Mesenchymal stem cell (in vitro differentiated cells and primary cell): Measurements from ENCODE around the gene CHKA.

Experiments
- DNase-seq: peaks from one replicate; pipeline ENCODE4 v3.0.0-alpha.2; 2013
- H2AFZ ChIP-seq: one replicate; pipeline ENCODE4 v1.6.1; 2013; ENCODE audit warnings: low read depth, mild to moderate bottlenecking, control low read depth, inconsistent platforms, low read length, moderate library complexity
- H2AK5ac ChIP-seq: 2 replicates; pipeline ENCODE4 v1.6.1; 2013; ENCODE audit warnings: low read length, moderate library complexity, mild to moderate bottlenecking, inconsistent platforms; ENCODE audit not compliant: severe bottlenecking
- H2BK120ac ChIP-seq: one replicate; pipeline ENCODE4 v1.6.1; 2013; ENCODE audit warnings: low read depth, mild to moderate bottlenecking, inconsistent platforms, low read length, moderate library complexity
- H2BK12ac ChIP-seq, 2 experiments: one replicate each; pipeline ENCODE4 v1.6.1; 2013; ENCODE audit warnings: inconsistent platforms in 2 of 2, low read length in 2 of 2, mild to moderate bottlenecking in 2 of 2, moderate library complexity in 2 of 2, control low read depth in 1 of 2
- H2BK15ac ChIP-seq: one replicate; pipeline ENCODE4 v1.6.1; 2013; ENCODE audit warnings: mild to moderate bottlenecking, low read depth, inconsistent platforms; ENCODE audit not compliant: poor library complexity, severe bottlenecking
- H2BK5ac ChIP-seq: 2 replicates; pipeline ENCODE4 v1.6.1; 2013; ENCODE audit warnings: low read depth, mild to moderate bottlenecking, low read length, control low read depth, inconsistent platforms; ENCODE audit not compliant: poor library complexity, severe bottlenecking
- H3K14ac ChIP-seq, 2 experiments: one replicate each; pipeline ENCODE4 v1.6.1; 2013; ENCODE audit warnings: inconsistent platforms in 2 of 2, low read length in 2 of 2, control low read depth in 1 of 2, mild to moderate bottlenecking in 1 of 2, moderate library complexity in 1 of 2
- H3K18ac ChIP-seq, 2 experiments: one replicate each; pipeline ENCODE4 v1.6.1; 2013; ENCODE audit warnings: inconsistent platforms in 2 of 2, low read length in 2 of 2, control low read depth in 1 of 2, low read depth in 1 of 2, mild to moderate bottlenecking in 1 of 2
- H3K23ac ChIP-seq, 2 experiments: one replicate each; pipeline ENCODE4 v1.6.1; 2013; ENCODE audit warnings: inconsistent platforms in 2 of 2, low read length in 2 of 2, mild to moderate bottlenecking in 2 of 2, moderate library complexity in 2 of 2, control low read depth in 1 of 2
- H3K27ac ChIP-seq: 2 replicates; pipeline ENCODE4 v1.5.1; 2013; ENCODE audit warnings: mild to moderate bottlenecking, moderate library complexity, low read length, control low read depth, inconsistent platforms; ENCODE audit not compliant: poor library complexity, severe bottlenecking
- H3K27me3 ChIP-seq, 2 experiments: 2 replicates each; pipeline versions ENCODE4 v1.6.1 to v1.7.0; 2013; ENCODE audit warnings: low read length in 2 of 2, mild to moderate bottlenecking in 2 of 2, moderate library complexity in 2 of 2, control low read depth in 1 of 2, inconsistent platforms in 1 of 2; ENCODE audit not compliant: control insufficient read depth in 1 of 2, insufficient read depth in 1 of 2
- H3K36me3 ChIP-seq, 2 experiments: 2 replicates each; pipeline versions ENCODE4 v1.6.1 to v1.7.0; 2013; ENCODE audit warnings: low read length in 2 of 2, control low read depth in 1 of 2, inconsistent platforms in 1 of 2, low read depth in 1 of 2, mild to moderate bottlenecking in 1 of 2; ENCODE audit not compliant: insufficient read depth in 2 of 2, control insufficient read depth in 1 of 2
- H3K4ac ChIP-seq, 2 experiments: one replicate each; pipeline ENCODE4 v1.6.1; 2013; ENCODE audit warnings: inconsistent platforms in 2 of 2, low read length in 2 of 2, mild to moderate bottlenecking in 2 of 2, moderate library complexity in 2 of 2, control low read depth in 1 of 2, low read depth in 1 of 2
- H3K4me1 ChIP-seq: 2 replicates; pipeline ENCODE4 v1.6.1; 2013; ENCODE audit warnings: low read depth, low read length, control low read depth; ENCODE audit not compliant: control insufficient read depth, insufficient read depth
- H3K4me2 ChIP-seq: 2 replicates; pipeline ENCODE4 v1.6.1; 2013; ENCODE audit warnings: low read length, mild to moderate bottlenecking, inconsistent platforms; ENCODE audit not compliant: poor library complexity, severe bottlenecking
- H3K4me3 ChIP-seq, 2 experiments: 2 replicates each; pipeline versions ENCODE4 v1.5.1 to v1.7.0; 2013; ENCODE audit warnings: low read length in 2 of 2, mild to moderate bottlenecking in 2 of 2, control low read depth in 1 of 2, low read depth in 1 of 2; ENCODE audit not compliant: insufficient read depth in 1 of 2
- H3K79me1 ChIP-seq: replicated peaks from 2 replicates; pipeline ENCODE4 v1.6.1; 2013; ENCODE audit warnings: mild to moderate bottlenecking, control low read depth, low read length, inconsistent platforms; ENCODE audit not compliant: poor library complexity, severe bottlenecking
- H3K9ac ChIP-seq: 2 replicates; pipeline ENCODE4 v1.7.0; 2013; ENCODE audit warnings: mild to moderate bottlenecking, low read length, moderate library complexity
- H3K9me3 ChIP-seq: 2 replicates; pipeline ENCODE4 v1.7.0; 2013; ENCODE audit warnings: mild to moderate bottlenecking, low read length; ENCODE audit not compliant: control insufficient read depth
- H4K8ac ChIP-seq: one replicate; pipeline ENCODE4 v1.6.1; 2013; ENCODE audit warnings: inconsistent platforms, mild to moderate bottlenecking, low read length, moderate library complexity
- H4K91ac ChIP-seq: one replicate; pipeline ENCODE4 v1.6.1; 2013; ENCODE audit warnings: mild to moderate bottlenecking, low read length, inconsistent platforms
- WGBS: methylation state at CpG from one replicate; pipeline ENCODE4 v1.1.7; 2013; ENCODE audit warnings: mixed read lengths; 5-methylcytosine and 5-hydroxymethylcytosine counted together

The CHKA gene

DNA sequence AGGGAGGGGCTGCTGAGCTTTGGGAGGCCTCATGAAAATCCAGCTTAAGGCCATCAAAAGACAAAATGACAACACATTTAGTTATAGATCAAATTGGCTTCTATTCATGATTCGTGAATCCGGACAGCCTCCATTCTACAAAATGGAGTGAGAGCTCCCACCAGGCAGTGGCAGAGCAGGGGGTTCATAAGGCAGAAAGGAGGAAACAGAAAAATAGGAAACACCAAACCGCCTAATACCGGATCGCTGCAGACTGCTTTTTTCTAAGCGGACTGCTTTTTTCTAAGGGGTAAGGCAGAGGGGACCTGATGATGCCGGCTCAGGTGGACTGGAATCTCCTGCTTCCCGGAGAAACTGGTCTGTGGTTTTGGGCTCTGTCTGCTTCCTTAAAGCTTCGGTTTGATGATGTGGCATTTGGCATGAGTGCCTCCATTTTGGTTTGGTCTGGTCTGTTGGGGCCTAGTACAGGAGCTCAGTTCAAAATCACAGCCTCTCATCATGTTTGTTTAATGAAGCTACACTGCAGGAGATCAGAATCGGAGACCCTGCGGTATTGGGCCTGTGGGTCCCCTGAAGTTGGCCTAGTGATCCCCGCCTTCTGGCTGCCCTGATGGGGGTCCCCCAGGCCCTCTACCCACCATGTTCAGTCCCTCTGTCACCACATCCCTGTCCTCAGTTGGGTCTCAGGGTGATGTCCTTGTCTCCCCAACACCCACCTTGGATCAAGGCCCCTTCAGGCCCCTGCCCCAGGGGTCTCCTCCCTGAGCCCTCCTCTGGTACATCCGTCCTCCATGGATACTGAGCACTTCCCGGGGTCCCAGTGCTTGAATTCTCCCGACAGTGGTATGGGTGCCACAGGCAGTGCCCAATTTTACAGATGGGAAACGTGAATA is 109.9 kb downstream of the CHKA start:
- Histone ChIP-seq H3K23ac (peak overlapping the region in 1 of 2 experiments; percentile 45), H3K4me2 (peak overlapping the region; percentile 42), H2AFZ (no peak overlapping the region), H3K79me1 (peaks cover 12% of the 10 kb centered on the region), H3K9ac (peak overlapping the region; percentile 91), H2BK12ac (peak overlapping the region; percentile 91 to 99), H4K91ac (peak overlapping the region; percentile 96), H3K4me1 (peaks cover 61% of the 10 kb centered on the region), H2BK5ac (no peak overlapping the region), H3K9me3 (no peaks in the 10 kb centered on the region), H3K4ac (peak overlapping the region; percentile 91 to 95), H3K27ac (peak overlapping the region; percentile 94), H3K4me3 (peak overlapping the region in 1 of 2 experiments; percentile 83), H3K36me3 (peaks cover 5% of the 10 kb centered on the region in 2 experiments), H2BK15ac (peak overlapping the region; percentile 65), H2AK5ac (peak overlapping the region; percentile 100), H3K14ac (peak overlapping the region in 1 of 2 experiments; percentile 29), H2BK120ac (peak overlapping the region; percentile 84), H4K8ac (peak overlapping the region; percentile 86), H3K18ac (peak overlapping the region; percentile 88 to 97), H3K27me3 (no peaks in the 10 kb centered on the region)
- WGBS = 93% methylated on average over 16 of the region's 16 CpGs
- no peak for DNase-seq

DNA sequence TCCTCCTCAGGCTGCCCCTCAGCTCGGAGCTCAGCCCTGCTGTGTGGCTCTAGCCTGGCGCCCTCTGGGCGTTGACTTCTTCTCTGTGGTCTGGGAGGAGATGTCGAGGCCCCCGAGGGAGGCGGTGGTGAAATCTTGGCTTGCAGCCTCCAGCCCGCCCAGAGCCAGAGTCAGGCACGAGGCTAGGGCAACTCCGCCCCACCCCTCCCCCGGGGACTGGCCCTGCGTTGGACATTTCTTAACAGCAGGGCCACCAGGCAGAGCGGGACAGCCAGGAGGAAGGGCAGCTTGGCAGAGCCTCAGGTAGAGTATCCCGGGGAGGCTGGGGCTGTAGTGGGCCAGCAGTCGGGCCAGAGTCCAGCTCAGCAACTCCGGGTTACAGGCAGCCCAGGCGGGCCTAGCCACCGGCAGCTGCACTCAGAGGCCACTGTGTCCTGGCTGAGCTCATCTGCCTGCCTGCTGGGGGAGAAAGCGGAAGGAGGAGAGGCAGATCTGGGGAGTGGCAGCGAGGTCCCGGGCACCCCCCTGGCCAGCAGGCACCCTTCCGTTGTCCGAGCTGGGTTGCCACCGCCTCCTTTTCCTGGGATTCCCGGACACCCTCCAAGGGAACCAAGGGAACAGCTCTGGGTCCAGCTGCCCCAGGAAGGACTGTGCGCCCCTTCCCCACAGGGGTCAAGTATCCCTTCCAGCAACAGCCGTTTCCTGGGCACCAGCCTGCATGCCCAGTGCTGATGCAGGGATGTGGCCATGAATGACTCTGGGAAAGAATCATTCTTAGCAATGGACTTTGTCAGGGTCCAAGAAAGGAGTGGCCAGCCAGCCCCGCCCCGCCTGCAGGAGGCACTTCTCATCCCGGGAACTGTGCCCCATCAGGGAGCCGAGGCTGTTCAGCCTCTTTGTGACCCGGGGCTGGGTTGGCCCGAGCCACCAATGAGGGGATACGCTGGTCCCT is 110.8 kb downstream of the CHKA start, which contains the start of gene ALDH3B1:
TSS of gene ALDH3B1 (plus strand) at position 238 of the 952 bp plus-strand sequence. CDS start 4,971 bp downstream, outside the sequence.
- Histone ChIP-seq H2BK15ac (peak within 1 kb of the TSS; percentile 86), H2AK5ac (peak within 1 kb of the TSS; percentile 100), H3K4me2 (peak within 1 kb of the TSS; percentile 50), H2BK5ac (peak within 1 kb of the TSS; percentile 51), H3K18ac (peak within 1 kb of the TSS; percentile 40 to 97), H3K4me3 (peak within 1 kb of the TSS; percentile 43 to 83), H3K4me1 (peaks cover 61% of the 10 kb centered on the region), H3K9ac (peak within 1 kb of the TSS; percentile 91), H4K91ac (peak within 1 kb of the TSS; percentile 96), H2AFZ (no peak within 1 kb of the TSS), H3K79me1 (peaks cover 12% of the 10 kb centered on the region), H3K9me3 (no peaks in the 10 kb centered on the region), H3K27ac (peak within 1 kb of the TSS; percentile 94), H3K36me3 (peaks cover 5% of the 10 kb centered on the region in 2 experiments), H4K8ac (peak within 1 kb of the TSS; percentile 95), H3K14ac (peak within 1 kb of the TSS in 1 of 2 experiments; percentile 78), H3K4ac (peak within 1 kb of the TSS; percentile 90 to 95), H3K23ac (peak within 1 kb of the TSS in 1 of 2 experiments; percentile 45), H3K27me3 (no peaks in the 10 kb centered on the region), H2BK12ac (peak within 1 kb of the TSS; percentile 40 to 91), H2BK120ac (peak within 1 kb of the TSS; percentile 84)
- DNase-seq = peak; percentile 94
- WGBS = 22% methylated on average over 32 of the region's 33 CpGs

DNA sequence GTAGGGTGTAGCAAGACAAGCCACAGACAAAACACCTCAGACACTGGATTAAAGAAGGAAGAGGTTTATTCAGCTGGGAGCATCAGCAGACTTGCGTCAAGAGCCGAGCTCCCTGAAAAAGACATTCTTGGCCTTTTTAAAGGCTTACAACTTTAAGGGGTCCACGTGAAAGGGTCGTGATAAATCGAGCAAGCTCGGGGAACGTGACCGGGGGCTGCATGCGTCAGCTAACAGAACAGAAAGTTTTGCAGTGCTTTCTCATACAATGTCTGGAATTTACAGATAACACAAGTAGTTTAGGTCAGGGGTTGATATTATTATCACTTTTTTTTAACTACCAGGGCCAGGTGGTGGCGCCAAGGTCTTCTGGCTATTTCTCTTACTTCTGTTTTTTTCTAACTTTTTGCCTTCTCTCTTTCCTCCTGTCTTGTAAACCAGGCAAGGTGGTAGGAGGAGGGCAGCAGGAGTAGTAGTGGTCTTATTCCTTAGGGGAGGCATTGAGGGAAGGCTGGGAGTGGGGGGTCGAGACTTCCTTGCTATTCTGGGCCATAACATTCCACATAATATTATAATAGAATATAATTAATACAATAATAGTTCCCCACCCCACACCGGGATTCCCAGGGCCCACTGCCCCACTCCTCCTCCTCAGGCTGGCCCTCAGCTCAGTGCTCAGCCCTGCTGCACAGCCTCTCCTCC is 111.6 kb downstream of the CHKA start:
- no peaks in the 10 kb centered on the region for H3K9me3 ChIP-seq
- H2BK120ac ChIP-seq = peak overlapping the region; percentile 84
- no peak overlapping the region for H2AFZ ChIP-seq
- peak overlapping the region in 1 of 2 experiments; percentile 4 for H3K4ac ChIP-seq
- H2BK5ac ChIP-seq = peak overlapping the region; percentile 51
- peaks cover 55% of the 10 kb centered on the region for H3K4me1 ChIP-seq
- H3K18ac ChIP-seq = no peak overlapping the region
- peak overlapping the region; percentile 25 to 80 for H2BK12ac ChIP-seq
- H3K4me3 ChIP-seq = peak overlapping the region; percentile 2 to 83
- peaks cover 12% of the 10 kb centered on the region for H3K79me1 ChIP-seq
- peak overlapping the region; percentile 87 for H4K91ac ChIP-seq
- H3K27me3 ChIP-seq = no peaks in the 10 kb centered on the region
- peak overlapping the region; percentile 26 for H2AK5ac ChIP-seq
- peak overlapping the region; percentile 94 for H3K27ac ChIP-seq
- DNase-seq = peak; percentile 39
- WGBS = 60% methylated on average over 10 of the region's 12 CpGs
- H3K36me3 ChIP-seq = peaks cover 0 to 5% of the 10 kb centered on the region in 2 experiments
- H3K14ac ChIP-seq = no peak overlapping the region
- peak overlapping the region; percentile 50 for H3K4me2 ChIP-seq
- H3K9ac ChIP-seq = peak overlapping the region; percentile 91
- H4K8ac ChIP-seq = peak overlapping the region; percentile 95
- no peak overlapping the region for H3K23ac ChIP-seq
- peak overlapping the region; percentile 86 for H2BK15ac ChIP-seq
